Gastroesophageal sphincter (tissue), 3 donors: Measurements from ENCODE around the gene RFX3.

Experiments used
- EP300 ChIP-seq: sonication (generic); formaldehyde crosslinking; IDR thresholded peaks from one replicate; pipeline ENCODE4 v1.6.1; 2017; ENCODE audit warnings: antibody characterized with exemption, mild to moderate bottlenecking
- POLR2AphosphoS5 ChIP-seq: sonication (generic); formaldehyde crosslinking; IDR thresholded peaks from one replicate; pipeline ENCODE4 v1.6.1; 2017; ENCODE audit warnings: antibody characterized with exemption
- TF ChIP-seq, protein P1 (sequence below), 4 experiments: fragments of 200-600 bp in 2 of 4; fragments of 450-650 bp in 2 of 4; sonication (generic) in 1 of 4; IDR thresholded peaks; one replicate each; pipeline ENCODE4 v1.5.1; 2017 to 2019; ENCODE audit warnings: antibody characterized with exemption in 4 of 4, mild to moderate bottlenecking in 2 of 4, moderate library complexity in 2 of 4

DNA sequence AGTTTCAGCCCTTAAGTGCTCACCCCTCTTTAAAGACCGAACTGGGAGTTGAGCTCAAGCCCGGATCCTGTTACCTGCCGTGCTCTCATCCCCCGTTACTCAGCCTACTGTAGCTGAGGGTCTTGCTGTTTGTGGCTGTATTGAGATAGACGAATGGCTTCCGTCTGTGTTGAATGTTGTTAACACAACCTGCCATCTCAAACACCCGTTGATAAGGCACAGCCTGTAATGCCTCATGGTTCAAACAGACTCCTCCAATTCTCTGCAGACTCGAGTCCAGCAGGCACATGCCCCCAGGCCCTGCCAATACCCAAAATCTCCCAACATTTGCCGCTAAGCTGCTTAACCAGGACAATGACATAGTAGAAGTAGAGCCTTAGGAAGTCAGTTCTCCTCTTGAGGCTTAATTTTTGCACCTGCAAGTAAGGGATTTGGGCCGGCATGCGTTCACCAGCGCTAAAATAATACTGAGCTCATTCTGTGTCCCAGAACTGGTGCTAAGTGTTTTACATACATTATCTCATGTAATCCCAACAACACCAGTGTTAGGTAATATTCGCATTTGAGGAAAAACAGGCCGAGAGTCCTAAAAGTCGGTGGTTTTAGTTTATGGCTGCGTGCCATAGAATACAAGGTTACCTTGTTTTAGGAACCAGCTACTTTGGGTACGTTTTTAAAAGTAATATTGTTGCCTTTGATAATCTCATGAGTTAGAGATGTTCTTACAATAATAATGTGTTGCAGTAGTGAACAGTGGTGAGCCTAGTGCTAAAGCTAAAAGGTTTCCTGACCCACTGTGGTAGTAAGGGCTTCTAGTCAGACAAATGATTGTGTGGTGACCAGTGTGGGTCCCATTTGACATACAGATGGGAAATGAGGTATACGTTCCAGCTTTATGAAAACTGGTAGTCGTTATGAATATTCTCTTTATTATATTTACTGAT is 1.5 kb upstream of the RFX3 start:
- TF ChIP-seq, protein P1, sequence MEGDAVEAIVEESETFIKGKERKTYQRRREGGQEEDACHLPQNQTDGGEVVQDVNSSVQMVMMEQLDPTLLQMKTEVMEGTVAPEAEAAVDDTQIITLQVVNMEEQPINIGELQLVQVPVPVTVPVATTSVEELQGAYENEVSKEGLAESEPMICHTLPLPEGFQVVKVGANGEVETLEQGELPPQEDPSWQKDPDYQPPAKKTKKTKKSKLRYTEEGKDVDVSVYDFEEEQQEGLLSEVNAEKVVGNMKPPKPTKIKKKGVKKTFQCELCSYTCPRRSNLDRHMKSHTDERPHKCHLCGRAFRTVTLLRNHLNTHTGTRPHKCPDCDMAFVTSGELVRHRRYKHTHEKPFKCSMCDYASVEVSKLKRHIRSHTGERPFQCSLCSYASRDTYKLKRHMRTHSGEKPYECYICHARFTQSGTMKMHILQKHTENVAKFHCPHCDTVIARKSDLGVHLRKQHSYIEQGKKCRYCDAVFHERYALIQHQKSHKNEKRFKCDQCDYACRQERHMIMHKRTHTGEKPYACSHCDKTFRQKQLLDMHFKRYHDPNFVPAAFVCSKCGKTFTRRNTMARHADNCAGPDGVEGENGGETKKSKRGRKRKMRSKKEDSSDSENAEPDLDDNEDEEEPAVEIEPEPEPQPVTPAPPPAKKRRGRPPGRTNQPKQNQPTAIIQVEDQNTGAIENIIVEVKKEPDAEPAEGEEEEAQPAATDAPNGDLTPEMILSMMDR (IDR thresholded peaks at IDR 0.05), result no peak
- no peak for TF ChIP-seq EP300
- no peak for TF ChIP-seq POLR2AphosphoS5
